ENCODE measurements around the gene LRRC75A. TPM values are rescaled to one million over a fixed set of nuclear protein-coding genes. Genes with fewer than 3 reads are reported as not detected.

LRRC75A gene
- total and polyA plus RNA-seq, 7 donors, result 0.20 to 0.69 (median 0.30) TPM

DNA sequence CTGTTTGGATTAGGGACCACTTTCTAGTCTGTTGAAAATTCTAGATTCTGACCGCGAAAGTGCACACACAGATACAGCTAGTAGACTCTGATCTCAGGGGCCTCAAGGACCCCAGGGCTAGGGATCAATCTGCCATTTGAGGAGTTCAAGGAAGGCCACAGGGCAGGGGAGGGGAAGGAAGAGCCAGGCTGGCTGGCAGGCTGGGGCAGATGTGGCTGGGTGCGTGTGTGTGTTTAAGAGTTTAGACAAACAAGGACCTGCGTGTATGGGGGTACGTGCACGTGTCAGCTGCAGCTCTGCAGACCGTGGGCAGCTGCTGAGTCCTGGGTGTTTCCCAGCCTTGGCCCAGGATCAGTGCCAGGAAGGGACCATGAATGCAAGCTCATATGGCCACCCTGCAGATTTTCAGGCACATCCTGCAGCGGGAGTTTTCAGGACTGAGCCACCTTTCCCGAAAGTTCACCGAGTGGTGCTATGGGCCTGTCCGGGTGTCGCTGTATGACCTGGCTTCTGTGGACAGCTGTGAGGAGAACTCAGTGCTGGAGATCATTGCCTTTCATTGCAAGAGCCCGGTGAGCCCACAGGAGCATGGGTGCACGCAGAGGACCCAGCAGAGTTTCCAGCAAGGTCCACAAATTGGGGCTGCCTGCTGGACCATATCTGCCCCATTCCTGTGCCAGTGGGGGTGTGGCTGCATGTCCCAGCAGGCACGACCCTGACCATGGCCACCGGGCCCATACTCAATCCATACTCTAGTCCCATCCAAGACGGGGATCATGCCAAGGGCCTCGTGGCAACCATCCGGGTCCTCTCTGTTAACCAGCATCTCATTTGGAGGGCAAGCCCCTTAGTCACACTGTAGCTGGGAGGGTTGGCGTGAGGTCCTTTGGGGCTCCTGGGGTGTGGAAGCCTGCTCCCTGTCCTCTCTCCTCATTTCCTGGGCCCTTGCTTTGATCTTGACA is 66.0 kb downstream of the LRRC75A start:
- H3K36me3 ChIP-seq (ENCODE audit: insufficient read depth in 1 of 2, low read depth in 1 of 2), result peaks cover 0 to 15% of the 10 kb centered on the region in 2 donors
- no peak for TF ChIP-seq CTCF (IDR thresholded peaks at IDR 0.05)
- H3K27me3 ChIP-seq (ENCODE audit: insufficient read depth in 3 of 3, low read length in 2 of 3), result no peaks in the 10 kb centered on the region
- no peak overlapping the region for H3K27ac ChIP-seq
- H3K4me1 ChIP-seq, result no peaks in the 10 kb centered on the region
- H3K9me3 ChIP-seq, result no peaks in the 10 kb centered on the region
- no peak for ATAC-seq
- no peak for DNase-seq
- 46 to 71% (median 58%) methylated on average over 20 of the region's 20 CpGs for WGBS, 3 donors
- H3K4me3 ChIP-seq, result no peak overlapping the region
- intact Hi-C loops (cut with DNase I), result no loop called here

DNA sequence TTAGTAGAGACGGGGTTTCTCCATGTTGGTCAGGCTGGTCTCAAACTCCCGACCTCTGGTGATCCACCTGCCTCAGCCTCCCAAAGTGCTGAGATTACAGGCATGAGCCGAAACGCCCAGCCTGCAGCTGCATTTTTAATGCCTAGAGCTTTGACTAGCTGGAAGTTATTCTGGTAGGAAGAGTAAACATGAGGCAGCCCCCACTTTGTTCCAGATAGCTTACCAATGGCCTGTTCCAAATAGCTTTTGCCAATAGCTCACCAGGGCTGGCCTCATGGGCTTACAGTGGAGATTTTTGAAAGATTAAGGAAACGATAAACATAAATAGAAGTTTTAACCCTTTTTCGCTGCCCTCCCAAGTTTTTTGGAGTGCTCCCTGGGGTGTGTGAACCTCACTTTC is 66.8 kb downstream of the LRRC75A start:
- H3K9me3 ChIP-seq, result no peaks in the 10 kb centered on the region
- no peaks in the 10 kb centered on the region for H3K4me1 ChIP-seq
- H3K36me3 ChIP-seq (ENCODE audit: insufficient read depth in 1 of 2, low read depth in 1 of 2), result peaks cover 0 to 15% of the 10 kb centered on the region in 2 donors
- 55 to 66% (median 59%) methylated on average over 6 of the region's 6 CpGs for WGBS, 3 donors
- DNase-seq, result no peak
- H3K27me3 ChIP-seq (ENCODE audit: insufficient read depth in 3 of 3, low read length in 2 of 3), result no peaks in the 10 kb centered on the region
- no peak overlapping the region for H3K27ac ChIP-seq
- TF ChIP-seq CTCF (IDR thresholded peaks at IDR 0.05), result no peak
- no peak for ATAC-seq
- no peak overlapping the region for H3K4me3 ChIP-seq
- intact Hi-C loops (cut with DNase I), result no loop called here

DNA sequence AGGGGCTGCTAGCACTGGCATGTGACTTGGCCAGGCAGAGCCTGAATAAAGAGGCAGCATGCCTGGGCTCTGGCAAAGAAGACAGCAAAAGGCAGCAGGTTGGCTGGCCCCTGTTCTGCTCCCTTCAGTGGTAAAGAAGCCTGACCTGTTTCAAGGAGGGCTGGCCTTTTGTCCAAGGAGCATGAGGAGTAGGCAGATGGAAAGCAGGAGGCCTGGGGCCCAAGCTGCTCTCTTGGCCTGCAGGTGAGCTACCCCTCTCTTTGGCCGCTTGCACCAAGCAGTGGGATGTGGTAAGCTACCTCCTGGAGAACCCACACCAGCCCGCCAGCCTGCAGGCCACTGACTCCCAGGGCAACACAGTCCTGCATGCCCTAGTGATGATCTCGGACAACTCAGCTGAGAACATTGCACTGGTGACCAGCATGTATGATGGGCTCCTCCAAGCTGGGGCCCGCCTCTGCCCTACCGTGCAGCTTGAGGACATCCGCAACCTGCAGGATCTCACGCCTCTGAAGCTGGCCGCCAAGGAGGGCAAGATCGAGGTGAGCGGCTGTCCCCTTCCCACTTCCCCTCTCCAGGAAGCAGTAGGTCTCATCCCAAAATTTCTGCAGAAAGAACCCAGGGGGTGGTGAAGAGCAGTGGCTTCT is 68.6 kb downstream of the LRRC75A start:
- no peaks in the 10 kb centered on the region for H3K9me3 ChIP-seq
- no peak overlapping the region for H3K4me3 ChIP-seq
- TF ChIP-seq CTCF (IDR thresholded peaks at IDR 0.05), result no peak
- H3K36me3 ChIP-seq (ENCODE audit: insufficient read depth in 1 of 2, low read depth in 1 of 2), result peaks cover 0 to 15% of the 10 kb centered on the region in 2 donors
- DNase-seq (no peak), ATAC-seq (no peak)
- no peaks in the 10 kb centered on the region for H3K4me1 ChIP-seq
- no peak overlapping the region for H3K27ac ChIP-seq
- no peaks in the 10 kb centered on the region for H3K27me3 ChIP-seq (ENCODE audit: insufficient read depth in 3 of 3, low read length in 2 of 3)
- intact Hi-C loops (cut with DNase I), result no loop called here
- WGBS, 3 donors, result 90 to 92% (median 92%) methylated on average over 10 of the region's 10 CpGs

DNA sequence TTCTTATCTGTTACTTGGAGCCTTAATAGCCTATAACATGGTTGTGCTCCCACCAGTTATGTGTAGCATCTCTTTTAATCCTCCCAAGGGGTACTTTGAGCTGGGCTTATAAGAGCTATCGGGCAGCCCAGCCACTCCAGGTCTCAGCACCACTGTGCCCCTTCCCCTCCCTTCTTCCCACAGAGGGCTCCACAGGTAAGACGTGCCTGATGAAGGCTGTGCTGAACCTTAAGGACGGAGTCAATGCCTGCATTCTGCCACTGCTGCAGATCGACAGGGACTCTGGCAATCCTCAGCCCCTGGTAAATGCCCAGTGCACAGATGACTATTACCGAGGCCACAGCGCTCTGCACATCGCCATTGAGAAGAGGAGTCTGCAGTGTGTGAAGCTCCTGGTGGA is 69.6 kb downstream of the LRRC75A start:
- no peak for TF ChIP-seq CTCF (IDR thresholded peaks at IDR 0.05)
- ATAC-seq (no peak), DNase-seq (no peak)
- Histone ChIP-seq H3K36me3 (ENCODE audit: insufficient read depth in 1 of 2, low read depth in 1 of 2) (peaks cover 0 to 15% of the 10 kb centered on the region in 2 donors), H3K27ac (no peak overlapping the region), H3K27me3 (ENCODE audit: insufficient read depth in 3 of 3, low read length in 2 of 3) (no peaks in the 10 kb centered on the region), H3K4me3 (no peak overlapping the region), H3K4me1 (no peaks in the 10 kb centered on the region), H3K9me3 (no peaks in the 10 kb centered on the region)
- WGBS, 3 donors, result 90 to 94% (median 93%) methylated on average over 7 of the region's 7 CpGs
- intact Hi-C loops (cut with DNase I), result no loop called here

Data from psoas muscle (tissue), 8 donors.